AG09309 (cell line): ENCODE data around the gene CGB1.
A peak's percentile ranks its signal among the peaks of the same experiment; 100 is the strongest.

Experiments
- DNase-seq: peaks from one replicate; pipeline ENCODE4 v3.0.0-alpha.2; 2010; ENCODE audit warnings: low read depth
- H3K4me3 ChIP-seq: 2 replicates; pipeline ENCODE4 v1.5.1; 2011; ENCODE audit warnings: mild to moderate bottlenecking, low read depth, low read length, moderate library complexity; ENCODE audit not compliant: control insufficient read depth
- TF ChIP-seq, protein P1 (sequence below): IDR thresholded peaks from 2 replicates; pipeline ENCODE4 v1.5.1; 2011; ENCODE audit warnings: mild to moderate bottlenecking, low read depth, low read length, inconsistent platforms; ENCODE audit not compliant: insufficient read depth, control insufficient read depth; ENCODE audit errors: missing control alignments

The CGB1 gene

DNA sequence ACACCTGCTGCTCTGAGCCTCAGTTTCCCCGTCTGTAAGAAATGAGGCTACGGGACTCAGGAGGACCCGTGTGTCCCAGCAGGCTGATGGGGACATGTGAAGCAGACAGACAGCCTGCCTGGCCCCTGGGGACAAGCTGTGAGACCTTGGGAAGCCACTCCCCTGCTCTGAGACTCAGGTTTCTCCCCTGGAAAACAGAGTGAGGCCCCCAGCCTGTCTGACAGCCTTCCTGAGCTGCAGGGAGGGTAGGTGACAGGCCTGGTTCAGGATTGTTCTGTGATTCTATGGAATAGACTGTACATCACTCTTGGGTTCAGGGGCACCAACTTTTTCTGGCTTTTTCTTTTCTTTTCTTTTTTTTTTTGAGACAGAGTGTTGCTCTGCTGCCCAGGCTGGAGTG, 30.9 kb upstream of the CGB1 start:
- H3K4me3 ChIP-seq: no peak overlapping the region
- no peak for DNase-seq
- TF ChIP-seq, protein P1, sequence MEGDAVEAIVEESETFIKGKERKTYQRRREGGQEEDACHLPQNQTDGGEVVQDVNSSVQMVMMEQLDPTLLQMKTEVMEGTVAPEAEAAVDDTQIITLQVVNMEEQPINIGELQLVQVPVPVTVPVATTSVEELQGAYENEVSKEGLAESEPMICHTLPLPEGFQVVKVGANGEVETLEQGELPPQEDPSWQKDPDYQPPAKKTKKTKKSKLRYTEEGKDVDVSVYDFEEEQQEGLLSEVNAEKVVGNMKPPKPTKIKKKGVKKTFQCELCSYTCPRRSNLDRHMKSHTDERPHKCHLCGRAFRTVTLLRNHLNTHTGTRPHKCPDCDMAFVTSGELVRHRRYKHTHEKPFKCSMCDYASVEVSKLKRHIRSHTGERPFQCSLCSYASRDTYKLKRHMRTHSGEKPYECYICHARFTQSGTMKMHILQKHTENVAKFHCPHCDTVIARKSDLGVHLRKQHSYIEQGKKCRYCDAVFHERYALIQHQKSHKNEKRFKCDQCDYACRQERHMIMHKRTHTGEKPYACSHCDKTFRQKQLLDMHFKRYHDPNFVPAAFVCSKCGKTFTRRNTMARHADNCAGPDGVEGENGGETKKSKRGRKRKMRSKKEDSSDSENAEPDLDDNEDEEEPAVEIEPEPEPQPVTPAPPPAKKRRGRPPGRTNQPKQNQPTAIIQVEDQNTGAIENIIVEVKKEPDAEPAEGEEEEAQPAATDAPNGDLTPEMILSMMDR: no peak

DNA sequence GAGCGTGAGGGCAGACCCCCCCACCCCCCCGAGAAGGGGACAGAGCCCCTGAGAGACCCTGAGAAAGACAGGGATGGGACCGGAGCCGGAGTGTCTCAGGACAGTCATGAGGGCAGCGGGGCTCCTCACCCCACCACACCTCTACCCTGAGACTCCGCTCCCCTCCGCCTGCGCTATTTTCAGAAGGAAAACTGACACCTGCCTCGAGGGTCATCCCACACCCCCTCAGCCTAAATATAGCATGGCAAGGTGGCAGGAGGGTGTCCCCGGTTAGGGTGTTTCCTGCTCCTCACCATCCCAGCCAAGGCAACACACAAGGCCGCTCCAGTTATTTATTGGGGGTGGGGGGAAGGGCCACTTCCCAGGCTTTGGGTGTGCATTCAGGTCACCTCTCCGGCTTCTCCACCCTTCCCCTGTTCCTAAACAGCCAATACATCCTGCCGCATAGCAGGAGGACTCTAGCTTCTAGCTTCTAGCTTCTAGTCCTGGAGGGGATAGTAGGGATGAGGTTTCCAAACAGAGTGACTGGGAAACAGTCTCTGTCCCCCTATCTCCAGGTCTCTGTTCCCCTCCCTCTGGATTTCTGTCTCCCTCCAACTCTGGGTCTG, 29.3 kb upstream of the CGB1 start:
- TF ChIP-seq, protein P1: no peak
- no peak overlapping the region for H3K4me3 ChIP-seq
- no peak for DNase-seq

DNA sequence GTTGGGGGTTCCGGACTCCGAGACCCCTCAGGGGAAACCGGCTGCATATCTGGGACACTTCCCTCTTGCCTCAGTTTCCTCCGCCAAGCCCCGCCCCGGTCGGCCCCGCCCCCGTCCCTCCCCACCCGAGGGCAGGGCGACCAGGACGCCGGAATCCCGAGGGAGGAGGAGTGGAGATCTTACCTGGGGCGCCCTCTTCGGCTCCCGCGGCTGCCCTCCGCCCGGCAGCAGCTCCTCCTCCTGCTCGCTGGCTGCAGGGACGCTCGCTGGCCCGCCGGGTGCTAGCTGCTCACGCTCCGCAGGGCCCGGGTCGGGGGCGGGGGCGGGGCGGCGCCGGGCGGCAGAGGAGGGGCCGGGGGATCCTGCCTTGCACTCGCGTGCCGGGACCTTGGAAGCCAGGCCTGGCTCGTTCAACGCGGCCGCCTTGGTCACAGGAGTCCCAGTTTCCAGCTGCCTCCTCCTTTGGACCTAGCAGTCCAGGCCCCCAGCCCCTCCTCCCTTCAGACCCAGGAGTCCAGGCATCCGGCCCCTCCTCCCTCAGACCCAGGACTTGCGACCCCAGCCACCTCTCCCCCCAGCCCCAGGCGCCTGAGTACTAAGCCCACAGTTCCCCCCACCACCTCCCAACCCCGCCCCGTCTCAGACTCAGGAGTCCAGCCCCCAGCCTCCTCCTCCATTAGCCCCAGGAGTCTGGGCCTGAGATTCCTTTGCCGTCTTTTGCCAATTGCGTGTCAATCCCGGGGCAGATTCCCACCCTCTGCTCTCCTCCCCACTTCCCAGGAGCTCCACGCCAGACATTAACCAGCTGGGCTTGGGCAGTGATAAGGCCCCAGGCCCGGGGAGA, 28.3 kb upstream of the CGB1 start, which contains the start of gene NTF4:
Gene NTF4, minus strand, starts transcription at position 51 of the 844 bp plus-strand sequence. CDS start 2,821 bp downstream, outside the sequence.
- TF ChIP-seq, protein P1: no peak
- H3K4me3 ChIP-seq: 0 out of 2 replicates have a peak within 1 kb of the TSS, but pooled peaks have one; percentile 1
- no peak for DNase-seq

DNA sequence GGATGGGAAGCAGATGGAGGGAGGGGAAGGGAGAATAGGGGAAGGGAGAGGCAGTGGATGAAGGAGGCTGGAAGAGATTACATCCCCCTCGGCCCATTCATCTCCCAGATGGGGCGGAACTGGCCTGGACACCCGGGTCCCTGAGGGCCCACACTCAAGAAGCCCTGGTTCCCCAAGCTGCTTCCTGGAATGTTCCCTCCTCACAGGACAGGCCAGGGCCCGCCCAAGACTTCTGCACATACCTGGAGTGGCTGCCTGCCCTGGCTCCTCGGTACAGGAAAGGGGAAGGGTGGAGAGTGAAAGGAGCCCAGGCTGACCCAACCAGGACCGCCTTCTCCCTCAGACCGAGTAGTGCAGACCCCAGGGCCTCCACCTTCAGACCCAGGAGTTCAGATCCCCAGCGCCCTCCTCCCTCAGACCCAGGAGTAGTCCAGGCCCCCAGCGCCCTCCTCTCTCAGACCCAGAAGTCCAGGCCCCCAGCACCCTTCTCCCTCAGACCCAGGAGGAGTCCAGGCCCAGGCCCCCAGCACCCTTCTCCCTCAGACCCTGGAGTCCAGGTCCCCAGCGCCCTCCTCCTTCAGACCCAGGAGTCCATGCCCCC, 27.4 kb upstream of the CGB1 start:
- TF ChIP-seq, protein P1: no peak
- H3K4me3 ChIP-seq: no peak overlapping the region
- no peak for DNase-seq

DNA sequence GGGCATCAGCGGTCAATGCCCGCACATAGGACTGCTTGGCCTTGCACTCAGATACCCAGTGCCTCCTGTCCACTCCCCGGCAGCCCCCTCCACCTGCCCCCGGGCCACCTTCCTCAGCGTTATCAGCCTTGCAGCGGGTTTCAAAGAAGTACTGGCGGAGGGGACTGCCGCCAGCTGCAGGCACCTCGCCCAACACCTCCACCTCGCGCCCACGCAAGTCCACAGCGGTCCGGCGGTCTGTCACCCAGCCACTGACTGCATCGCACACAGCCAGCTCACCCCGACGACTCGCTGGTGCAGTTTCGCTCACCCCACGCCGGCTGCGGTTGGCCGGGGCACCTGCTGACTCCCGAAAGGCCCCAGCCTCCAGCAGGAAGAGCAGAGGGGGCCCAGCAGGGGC, 24.8 kb upstream of the CGB1 start:
- DNase-seq: no peak

DNA sequence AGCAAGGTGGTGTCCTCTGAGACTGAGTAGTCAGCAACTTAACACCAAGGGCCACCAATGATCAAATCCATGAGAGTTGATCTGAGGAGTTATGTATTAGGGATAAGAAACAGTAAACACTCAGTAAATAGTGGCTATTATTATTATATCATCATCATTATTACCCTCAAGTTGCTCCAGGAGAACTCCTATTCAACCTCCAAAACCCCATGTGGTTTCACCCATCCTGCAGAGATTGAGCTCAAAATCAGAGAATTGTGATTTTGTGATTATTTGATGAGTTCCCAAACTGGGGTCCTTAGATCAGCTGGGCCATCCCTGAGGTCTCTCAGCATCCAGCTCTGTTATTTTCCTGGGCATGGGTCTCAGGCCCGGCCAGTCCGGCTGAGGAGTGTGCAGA, 24.3 kb upstream of the CGB1 start:
- no peak overlapping the region for H3K4me3 ChIP-seq
- DNase-seq: no peak
- TF ChIP-seq, protein P1: no peak

More for the DNA sequence above, 24.8 kb upstream of the CGB1 start:
- no peak overlapping the region for H3K4me3 ChIP-seq
- TF ChIP-seq, protein P1: no peak
